MM.1S (cell line): ENCODE measurements around the gene MARCHF6.

ENCODE experiments used
- CTCF ChIP-seq: fragments of 300-600 bp; sonication (generic); IDR thresholded peaks from 2 replicates; pipeline ENCODE4 v1.5.1; 2016; ENCODE audit warnings: antibody characterized with exemption, low read length, mixed read lengths
- EZH2 ChIP-seq: fragments of 300-600 bp; sonication (generic); optimal IDR thresholded peaks from 2 replicates; pipeline ENCODE3; 2017; ENCODE audit warnings: low read depth, mild to moderate bottlenecking, antibody characterized with exemption, low read length, mixed read lengths
- EZH2phosphoT487 ChIP-seq: fragments of 300-600 bp; sonication (generic); IDR thresholded peaks from 2 replicates; pipeline ENCODE4 v1.6.1; 2018; ENCODE audit warnings: antibody characterized with exemption, low read length

GRCh38 chr5:10381803-10382202 is 28.3 kb downstream of the MARCHF6 start:
- TF ChIP-seq CTCF, result no peak
- no peak for TF ChIP-seq EZH2
- TF ChIP-seq EZH2phosphoT487, result no peak
